HepG2 (cell line): ENCODE data around the gene HDLBP. TPM values are rescaled to one million over a fixed set of nuclear protein-coding genes. Genes with fewer than 3 reads are reported as not detected.

Experiments
- NR2F1 ChIP-seq, 2 experiments: fragments of 450-650 bp in 1 of 2; formaldehyde crosslinking in 1 of 2; IDR thresholded peaks; 2 replicates each; pipeline versions ENCODE4 v1.5.0 to v1.6.1; 2016 to 2020; ENCODE audit warnings: mild to moderate bottlenecking in 1 of 2, missing compliant biosample characterization in 1 of 2, missing genetic modification reagents in 1 of 2, moderate library complexity in 1 of 2
- NR3C1 ChIP-seq: sonication (generic); formaldehyde crosslinking; IDR thresholded peaks from 2 replicates; pipeline ENCODE4 v1.4.0; 2020; ENCODE audit warnings: missing genetic modification reagents
- RXRB ChIP-seq: IDR thresholded peaks from 2 replicates; pipeline ENCODE4 v1.6.1; 2016; ENCODE audit warnings: borderline replicate concordance, missing genetic modification reagents, missing compliant biosample characterization
- ZBTB40 ChIP-seq, 2 experiments: fragments of 450-650 bp in 1 of 2; sonication (generic) in 1 of 2; formaldehyde crosslinking in 1 of 2; IDR thresholded peaks; 2 replicates each; pipeline versions ENCODE4 v1.6.1 to v1.8.0; 2016 to 2022; ENCODE audit warnings: antibody characterized with exemption in 1 of 2, mild to moderate bottlenecking in 1 of 2, missing genetic modification reagents in 1 of 2
- ZMYM3 ChIP-seq: sonication (generic); formaldehyde crosslinking; IDR thresholded peaks from 2 replicates; pipeline ENCODE4 v1.5.1; 2020; ENCODE audit warnings: mild to moderate bottlenecking, missing genetic modification reagents
- ZNF263 ChIP-seq: sonication (generic); formaldehyde crosslinking; IDR thresholded peaks from 2 replicates; pipeline ENCODE4 v1.4.0; 2020; ENCODE audit warnings: missing genetic modification reagents
- ZNF280B ChIP-seq: sonication (generic); formaldehyde crosslinking; IDR thresholded peaks from 2 replicates; pipeline ENCODE4 v1.5.0; 2020; ENCODE audit warnings: missing genetic modification reagents, mild to moderate bottlenecking, borderline replicate concordance
- ZNF703 ChIP-seq: sonication (generic); formaldehyde crosslinking; IDR thresholded peaks from 2 replicates; pipeline ENCODE4 v1.5.1; 2020; ENCODE audit warnings: missing genetic modification reagents, mild to moderate bottlenecking, moderate library complexity, borderline replicate concordance
- polyA plus RNA-seq, 8 experiments: library from polyadenylated mRNA; depleted of rRNA in 3 of 8; stranded (reverse) in 7 of 8; unstranded in 1 of 8; fragments of >200 nt; fragmentation: Illumina TruSeq in 4 of 8; extraction: Trizol in 4 of 8; gene quantifications; 2 replicates each; pipeline versions ENCODE4 v1.2.1 to v1.2.3, GENCODE V29; 2011 to 2016; ENCODE audit warnings: low read depth in 4 of 8, missing spikeins in 1 of 8, mixed read lengths in 1 of 8; ENCODE audit not compliant: insufficient read depth in 1 of 8
- total RNA-seq, 5 experiments: library from RNA; depleted of rRNA; stranded (reverse); fragments of >200 nt; fragmentation: Illumina TruSeq; extraction: Trizol; gene quantifications; 2 replicates each; pipeline ENCODE4 v1.2.3, GENCODE V29; 2016; ENCODE audit warnings: low read depth in 1 of 5
- TF ChIP-seq, protein P1 (sequence below), 2 experiments: sonication (generic) in 1 of 2; formaldehyde crosslinking in 1 of 2; IDR thresholded peaks; 2 replicates each; pipeline versions ENCODE4 v1.6.1 to v1.9.0; 2014 to 2022; ENCODE audit warnings: antibody characterized with exemption in 1 of 2, borderline replicate concordance in 1 of 2, inconsistent platforms in 1 of 2, low read depth in 1 of 2, missing genetic modification reagents in 1 of 2

HDLBP gene
- total and polyA plus RNA-seq, 2 of the 13 experiments (the other 11 are each of a cell fraction or from before 2014, with no cell fraction given): 464 to 707 TPM

GRCh38 chr2:241355983-241356870 is 40.8 kb upstream of the HDLBP start, which contains the start of gene FARP2 (continued):
- no peak for TF ChIP-seq RXRB (CRISPR knock-in tag)
- no peak; the same call in 1 of the 2 replicates for TF ChIP-seq ZNF263 (CRISPR knock-in tag)
- TF ChIP-seq, protein P1, sequence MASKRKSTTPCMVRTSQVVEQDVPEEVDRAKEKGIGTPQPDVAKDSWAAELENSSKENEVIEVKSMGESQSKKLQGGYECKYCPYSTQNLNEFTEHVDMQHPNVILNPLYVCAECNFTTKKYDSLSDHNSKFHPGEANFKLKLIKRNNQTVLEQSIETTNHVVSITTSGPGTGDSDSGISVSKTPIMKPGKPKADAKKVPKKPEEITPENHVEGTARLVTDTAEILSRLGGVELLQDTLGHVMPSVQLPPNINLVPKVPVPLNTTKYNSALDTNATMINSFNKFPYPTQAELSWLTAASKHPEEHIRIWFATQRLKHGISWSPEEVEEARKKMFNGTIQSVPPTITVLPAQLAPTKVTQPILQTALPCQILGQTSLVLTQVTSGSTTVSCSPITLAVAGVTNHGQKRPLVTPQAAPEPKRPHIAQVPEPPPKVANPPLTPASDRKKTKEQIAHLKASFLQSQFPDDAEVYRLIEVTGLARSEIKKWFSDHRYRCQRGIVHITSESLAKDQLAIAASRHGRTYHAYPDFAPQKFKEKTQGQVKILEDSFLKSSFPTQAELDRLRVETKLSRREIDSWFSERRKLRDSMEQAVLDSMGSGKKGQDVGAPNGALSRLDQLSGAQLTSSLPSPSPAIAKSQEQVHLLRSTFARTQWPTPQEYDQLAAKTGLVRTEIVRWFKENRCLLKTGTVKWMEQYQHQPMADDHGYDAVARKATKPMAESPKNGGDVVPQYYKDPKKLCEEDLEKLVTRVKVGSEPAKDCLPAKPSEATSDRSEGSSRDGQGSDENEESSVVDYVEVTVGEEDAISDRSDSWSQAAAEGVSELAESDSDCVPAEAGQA (IDR thresholded peaks at IDR 0.05; ENCODE audit: low read depth): no peak
- TF ChIP-seq, protein P1 (CRISPR knock-in tag; IDR thresholded peaks at IDR 0.05; ENCODE audit: borderline replicate concordance): 0 out of 2 replicates have a peak, but pooled peaks have one; percentile 42
- TF ChIP-seq NR3C1: no peak
- no peak for TF ChIP-seq ZMYM3
- TF ChIP-seq ZBTB40 (IDR thresholded peaks at IDR 0.05): no peak
- no peak for TF ChIP-seq ZBTB40 (CRISPR knock-in tag; IDR thresholded peaks at IDR 0.05)
- TF ChIP-seq ZNF703 (CRISPR knock-in tag): peak; percentile 41; the same call in 1 of the 2 replicates
- TF ChIP-seq NR2F1 (CRISPR knock-in tag; IDR thresholded peaks at IDR 0.05): no peak
- TF ChIP-seq ZNF280B (CRISPR knock-in tag): no peak; the same call in 1 of the 2 replicates
